ENCODE results near the gene SHROOM3. TPM values are rescaled to one million over a fixed set of nuclear protein-coding genes. Genes with fewer than 3 reads are reported as not detected.
A peak's percentile ranks its signal among the peaks of the same experiment; 100 is the strongest.

SHROOM3 gene
- total RNA-seq, 1 donor from 2014 or later, result 45.1 TPM

GRCh38 chr4:76569706-76570105 is 134.7 kb downstream of the SHROOM3 start:
- TF ChIP-seq, protein P1, sequence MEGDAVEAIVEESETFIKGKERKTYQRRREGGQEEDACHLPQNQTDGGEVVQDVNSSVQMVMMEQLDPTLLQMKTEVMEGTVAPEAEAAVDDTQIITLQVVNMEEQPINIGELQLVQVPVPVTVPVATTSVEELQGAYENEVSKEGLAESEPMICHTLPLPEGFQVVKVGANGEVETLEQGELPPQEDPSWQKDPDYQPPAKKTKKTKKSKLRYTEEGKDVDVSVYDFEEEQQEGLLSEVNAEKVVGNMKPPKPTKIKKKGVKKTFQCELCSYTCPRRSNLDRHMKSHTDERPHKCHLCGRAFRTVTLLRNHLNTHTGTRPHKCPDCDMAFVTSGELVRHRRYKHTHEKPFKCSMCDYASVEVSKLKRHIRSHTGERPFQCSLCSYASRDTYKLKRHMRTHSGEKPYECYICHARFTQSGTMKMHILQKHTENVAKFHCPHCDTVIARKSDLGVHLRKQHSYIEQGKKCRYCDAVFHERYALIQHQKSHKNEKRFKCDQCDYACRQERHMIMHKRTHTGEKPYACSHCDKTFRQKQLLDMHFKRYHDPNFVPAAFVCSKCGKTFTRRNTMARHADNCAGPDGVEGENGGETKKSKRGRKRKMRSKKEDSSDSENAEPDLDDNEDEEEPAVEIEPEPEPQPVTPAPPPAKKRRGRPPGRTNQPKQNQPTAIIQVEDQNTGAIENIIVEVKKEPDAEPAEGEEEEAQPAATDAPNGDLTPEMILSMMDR (IDR thresholded peaks at IDR 0.05; ENCODE audit: insufficient read depth, low read length, poor library complexity, severe bottlenecking), result no peak
- no peaks in the 10 kb centered on the region for H3K27me3 ChIP-seq (ENCODE audit: control insufficient read depth, insufficient read depth, low read length)
- DNase-seq (ENCODE audit: low read depth), result no peak
- H3K36me3 ChIP-seq (ENCODE audit: control insufficient read depth, insufficient read depth, low read length), result no peaks in the 10 kb centered on the region
- no peak overlapping the region for H3K4me3 ChIP-seq (ENCODE audit: low read depth, low read length)

DNA sequence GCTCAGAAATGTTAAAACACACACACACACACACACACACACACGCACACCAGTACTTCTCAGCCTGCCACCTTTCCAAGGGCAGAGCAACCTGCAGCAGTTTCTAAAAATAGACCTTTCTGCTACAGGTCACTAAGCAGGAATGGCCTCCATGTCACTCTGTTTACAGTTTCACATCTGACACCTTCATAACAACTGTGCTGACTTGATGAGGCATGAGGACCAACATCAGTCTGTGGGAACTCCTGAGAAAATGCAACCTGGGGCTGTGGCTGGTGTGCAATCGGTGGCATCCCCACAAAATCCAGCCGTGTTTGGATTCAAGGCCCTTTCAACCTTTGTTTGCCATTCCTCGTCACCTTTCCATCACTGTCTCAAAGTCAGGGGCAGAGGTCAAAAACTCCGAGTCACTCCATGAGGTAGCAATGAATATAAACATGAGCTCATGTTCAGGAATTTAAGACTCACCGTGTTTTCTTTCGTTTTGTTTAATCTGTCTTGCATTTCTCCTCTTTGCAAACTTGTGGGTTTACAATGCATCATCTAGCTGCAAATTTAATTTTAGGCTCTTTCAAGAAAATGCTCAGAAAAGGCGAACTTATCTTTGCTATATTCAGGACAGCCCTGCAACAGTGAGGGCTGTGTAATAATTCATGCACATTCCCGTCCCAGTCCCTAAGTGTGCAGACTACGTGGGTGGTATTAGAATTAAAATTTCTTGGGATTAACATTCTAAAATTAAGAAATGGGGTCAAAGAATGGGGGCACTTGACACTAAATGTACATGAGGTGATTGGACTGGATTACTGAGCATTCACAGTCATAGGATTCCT is 135.3 kb downstream of the SHROOM3 start:
- Histone ChIP-seq H3K4me3 (ENCODE audit: low read depth, low read length) (no peak overlapping the region), H3K27me3 (ENCODE audit: control insufficient read depth, insufficient read depth, low read length) (no peaks in the 10 kb centered on the region), H3K36me3 (ENCODE audit: control insufficient read depth, insufficient read depth, low read length) (no peaks in the 10 kb centered on the region)
- DNase-seq (ENCODE audit: low read depth), result peak; percentile 63
- TF ChIP-seq, protein P1 (IDR thresholded peaks at IDR 0.05; ENCODE audit: insufficient read depth, low read length, poor library complexity, severe bottlenecking), result no peak

DNA sequence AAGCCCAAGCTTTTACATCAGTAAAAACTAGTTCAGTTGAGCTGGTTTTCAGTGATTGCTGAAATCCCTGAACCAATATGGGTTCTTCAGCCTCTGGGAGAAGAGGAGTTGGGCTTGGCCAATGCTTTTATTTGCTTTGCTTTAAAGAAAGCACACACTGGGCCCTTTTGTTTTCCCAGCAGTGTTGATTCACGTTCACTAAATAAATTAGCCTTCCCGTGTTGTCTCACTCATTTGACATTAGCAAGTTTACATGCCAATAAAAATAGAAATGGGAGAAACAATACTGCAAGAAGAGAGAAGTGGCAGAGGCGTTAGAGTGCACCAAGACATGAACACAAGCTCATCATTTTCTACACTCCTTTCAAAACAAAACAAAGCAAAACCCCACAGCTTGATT is 136.2 kb downstream of the SHROOM3 start:
- TF ChIP-seq, protein P1 (IDR thresholded peaks at IDR 0.05; ENCODE audit: insufficient read depth, low read length, poor library complexity, severe bottlenecking), result no peak
- H3K27me3 ChIP-seq (ENCODE audit: control insufficient read depth, insufficient read depth, low read length), result no peaks in the 10 kb centered on the region
- no peaks in the 10 kb centered on the region for H3K36me3 ChIP-seq (ENCODE audit: control insufficient read depth, insufficient read depth, low read length)
- H3K4me3 ChIP-seq (ENCODE audit: low read depth, low read length), result no peak overlapping the region
- DNase-seq (ENCODE audit: low read depth), result no peak

- no peaks in the 10 kb centered on the region for H3K36me3 ChIP-seq (ENCODE audit: control insufficient read depth, insufficient read depth, low read length)
- no peak for DNase-seq (ENCODE audit: low read depth)
- TF ChIP-seq, protein P1 (IDR thresholded peaks at IDR 0.05; ENCODE audit: insufficient read depth, low read length, poor library complexity, severe bottlenecking), result no peak
- no peak overlapping the region for H3K4me3 ChIP-seq (ENCODE audit: low read depth, low read length)
- H3K27me3 ChIP-seq (ENCODE audit: control insufficient read depth, insufficient read depth, low read length), result no peaks in the 10 kb centered on the region
These were observed 137.2 kb downstream of the SHROOM3 start for GRCh38 chr4:76572224-76572623.

GRCh38 chr4:76576824-76577223 is 141.8 kb downstream of the SHROOM3 start:
- DNase-seq (ENCODE audit: low read depth), result no peak
- Histone ChIP-seq H3K4me3 (ENCODE audit: low read depth, low read length) (no peak overlapping the region), H3K27me3 (ENCODE audit: control insufficient read depth, insufficient read depth, low read length) (no peaks in the 10 kb centered on the region), H3K36me3 (ENCODE audit: control insufficient read depth, insufficient read depth, low read length) (no peaks in the 10 kb centered on the region)
- TF ChIP-seq, protein P1 (IDR thresholded peaks at IDR 0.05; ENCODE audit: insufficient read depth, low read length, poor library complexity, severe bottlenecking), result no peak

Data from kidney epithelial cell (primary cell).